ENCODE measurements around the gene SLC8B1. TPM values are rescaled to one million over a fixed set of nuclear protein-coding genes. Genes with fewer than 3 reads are reported as not detected.

Gene SLC8B1
- total RNA-seq, 1 experiment from 2014 or later = 29.0 TPM

DNA sequence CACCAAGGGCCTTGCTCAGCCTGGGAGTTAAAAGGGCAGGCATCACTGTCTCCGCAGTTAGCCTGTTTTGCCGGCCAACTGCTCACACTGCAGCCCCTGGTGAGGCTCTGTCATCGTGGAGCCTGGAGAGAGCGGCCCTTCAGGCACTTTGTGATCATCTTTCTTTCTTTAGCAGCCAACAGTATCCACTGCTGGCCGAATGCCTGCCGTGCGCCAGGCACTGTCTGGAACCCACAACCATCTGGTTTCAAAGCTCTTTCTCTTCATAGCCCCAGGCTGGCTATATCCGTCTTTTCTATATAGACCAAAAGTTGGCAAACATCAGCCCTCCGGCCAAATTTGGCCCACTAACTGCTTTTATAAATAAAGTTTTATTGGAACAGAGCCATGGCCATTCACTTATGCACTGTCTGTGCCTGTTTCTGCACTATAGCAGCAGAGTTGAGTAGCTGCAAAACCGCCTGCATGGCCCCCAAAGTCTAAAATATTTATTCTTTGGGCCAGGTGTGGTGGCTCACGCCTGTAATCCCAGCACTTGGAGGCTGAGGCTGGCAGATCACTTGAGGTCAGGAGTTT, 29.5 kb downstream of the SLC8B1 start:
- ChIA-PET POLR2A (ENCODE audit: unreplicated experiment) (no interaction called here), CTCF (no interaction called here)
- DNase-seq = no peak
- Histone ChIP-seq H3K36me3 (ENCODE audit: low read depth) (peaks cover 4% of the 10 kb centered on the region; the same call in 1 of the 2 replicates), H3K4me2 (no peak overlapping the region), H3K27me3 (ENCODE audit: insufficient read depth, low read depth) (no peaks in the 10 kb centered on the region), H4K20me1 (ENCODE audit: insufficient read depth) (no peaks in the 10 kb centered on the region), H3K27ac (no peak overlapping the region), H3F3A (ENCODE audit: insufficient read depth, low read depth) (peaks cover 9% of the 10 kb centered on the region; the same call in 1 of the 2 replicates), H3K4me3 (no peak overlapping the region), H3K9me2 (ENCODE audit: insufficient read depth) (no peaks in the 10 kb centered on the region), H3K4me1 (replicated peaks; ENCODE audit: insufficient read depth) (peaks cover 4% of the 10 kb centered on the region), H3K79me2 (ENCODE audit: low read depth) (no peaks in the 10 kb centered on the region), H2AFZ (no peak overlapping the region), H3K9me3 (ENCODE audit: insufficient read depth, low read depth) (no peaks in the 10 kb centered on the region)
- TF ChIP-seq, protein P1, sequence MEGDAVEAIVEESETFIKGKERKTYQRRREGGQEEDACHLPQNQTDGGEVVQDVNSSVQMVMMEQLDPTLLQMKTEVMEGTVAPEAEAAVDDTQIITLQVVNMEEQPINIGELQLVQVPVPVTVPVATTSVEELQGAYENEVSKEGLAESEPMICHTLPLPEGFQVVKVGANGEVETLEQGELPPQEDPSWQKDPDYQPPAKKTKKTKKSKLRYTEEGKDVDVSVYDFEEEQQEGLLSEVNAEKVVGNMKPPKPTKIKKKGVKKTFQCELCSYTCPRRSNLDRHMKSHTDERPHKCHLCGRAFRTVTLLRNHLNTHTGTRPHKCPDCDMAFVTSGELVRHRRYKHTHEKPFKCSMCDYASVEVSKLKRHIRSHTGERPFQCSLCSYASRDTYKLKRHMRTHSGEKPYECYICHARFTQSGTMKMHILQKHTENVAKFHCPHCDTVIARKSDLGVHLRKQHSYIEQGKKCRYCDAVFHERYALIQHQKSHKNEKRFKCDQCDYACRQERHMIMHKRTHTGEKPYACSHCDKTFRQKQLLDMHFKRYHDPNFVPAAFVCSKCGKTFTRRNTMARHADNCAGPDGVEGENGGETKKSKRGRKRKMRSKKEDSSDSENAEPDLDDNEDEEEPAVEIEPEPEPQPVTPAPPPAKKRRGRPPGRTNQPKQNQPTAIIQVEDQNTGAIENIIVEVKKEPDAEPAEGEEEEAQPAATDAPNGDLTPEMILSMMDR (conservative IDR thresholded peaks at IDR 0.05) = no peak
- TF ChIP-seq EZH2 (IDR thresholded peaks at IDR 0.05; ENCODE audit: low read depth) = no peak
- intact Hi-C loops (cut with micrococcal nuclease; ENCODE audit: unreplicated experiment) = no loop called here
- no TSS peak for BruUV-seq (replicated peaks)

- Histone ChIP-seq H2AFZ (no peak overlapping the region), H4K20me1 (ENCODE audit: insufficient read depth) (no peaks in the 10 kb centered on the region), H3K36me3 (ENCODE audit: low read depth) (no peaks in the 10 kb centered on the region), H3K79me2 (ENCODE audit: low read depth) (no peaks in the 10 kb centered on the region), H3K4me3 (no peak overlapping the region), H3K4me2 (no peak overlapping the region), H3K27me3 (ENCODE audit: insufficient read depth, low read depth) (no peaks in the 10 kb centered on the region), H3K9me3 (ENCODE audit: insufficient read depth, low read depth) (no peaks in the 10 kb centered on the region), H3F3A (ENCODE audit: insufficient read depth, low read depth) (peaks cover 22% of the 10 kb centered on the region), H3K27ac (no peak overlapping the region), H3K9me2 (ENCODE audit: insufficient read depth) (no peaks in the 10 kb centered on the region), H3K4me1 (replicated peaks; ENCODE audit: insufficient read depth) (peaks cover 19% of the 10 kb centered on the region)
- no peak for DNase-seq
- intact Hi-C loops (cut with micrococcal nuclease; ENCODE audit: unreplicated experiment) = no loop called here
- ChIA-PET POLR2A (ENCODE audit: unreplicated experiment) (no interaction called here), CTCF (no interaction called here)
- BruUV-seq (replicated peaks) = no TSS peak
- TF ChIP-seq, protein P1 (conservative IDR thresholded peaks at IDR 0.05) = no peak
- TF ChIP-seq EZH2 (IDR thresholded peaks at IDR 0.05; ENCODE audit: low read depth) = no peak
These were observed 31.8 kb downstream of the SLC8B1 start for GRCh38 chr12:113302886-113303640.

DNA sequence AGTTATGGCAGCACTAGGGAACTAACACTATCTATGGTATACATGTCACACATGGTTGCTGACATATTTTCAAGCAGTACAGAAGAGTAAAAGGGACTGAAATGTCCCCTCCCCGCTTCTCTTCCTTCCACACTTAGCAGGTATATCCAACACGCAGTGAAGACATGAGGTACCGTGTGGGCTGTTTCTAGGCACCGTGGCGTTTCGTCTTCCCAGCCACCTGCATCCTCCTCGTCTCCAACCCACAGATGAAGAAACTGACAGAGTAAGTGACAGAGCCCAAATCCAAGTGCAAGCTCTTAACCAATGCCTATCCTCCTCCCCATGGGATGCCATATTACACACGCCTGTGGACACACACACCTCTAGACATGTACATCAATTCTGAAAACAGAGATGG, 32.4 kb downstream of the SLC8B1 start:
- no peak overlapping the region for H2AFZ ChIP-seq
- TF ChIP-seq, protein P1 (conservative IDR thresholded peaks at IDR 0.05) = no peak
- no peak for TF ChIP-seq EZH2 (IDR thresholded peaks at IDR 0.05; ENCODE audit: low read depth)
- no peaks in the 10 kb centered on the region for H3K79me2 ChIP-seq (ENCODE audit: low read depth)
- no peaks in the 10 kb centered on the region for H3K9me2 ChIP-seq (ENCODE audit: insufficient read depth)
- H3K27ac ChIP-seq = no peak overlapping the region
- H3K27me3 ChIP-seq (ENCODE audit: insufficient read depth, low read depth) = no peaks in the 10 kb centered on the region
- DNase-seq = no peak
- no TSS peak for BruUV-seq (replicated peaks)
- intact Hi-C loops (cut with micrococcal nuclease; ENCODE audit: unreplicated experiment) = no loop called here
- H4K20me1 ChIP-seq (ENCODE audit: insufficient read depth) = no peaks in the 10 kb centered on the region
- H3F3A ChIP-seq (ENCODE audit: insufficient read depth, low read depth) = peaks cover 22% of the 10 kb centered on the region
- CTCF ChIA-PET = interaction anchor here (0.5 kb wide), 1 partner anchor 113 kb away, joined by 12 read pairs; no protein-coding TSS in a partner anchor
- H3K36me3 ChIP-seq (ENCODE audit: low read depth) = no peaks in the 10 kb centered on the region
- H3K4me1 ChIP-seq (replicated peaks; ENCODE audit: insufficient read depth) = peaks cover 19% of the 10 kb centered on the region
- no peak overlapping the region for H3K4me2 ChIP-seq
- POLR2A ChIA-PET (ENCODE audit: unreplicated experiment) = no interaction called here
- H3K4me3 ChIP-seq = no peak overlapping the region
- no peaks in the 10 kb centered on the region for H3K9me3 ChIP-seq (ENCODE audit: insufficient read depth, low read depth)
